Testis (tissue), 3 donors: ENCODE data around the gene OPCML. TPM values are rescaled to one million over a fixed set of nuclear protein-coding genes. Genes with fewer than 3 reads are reported as not detected.

Experiments
- DNase-seq: peaks from one replicate; pipeline ENCODE4 v3.0.0-alpha.2; 2019
- H3K27ac ChIP-seq, 2 donors: fragments of 200-600 bp; sonication (generic); one replicate each; pipeline ENCODE4 v1.5.1; 2019
- H3K27me3 ChIP-seq: fragments of 200-600 bp; sonication (generic); one replicate; pipeline ENCODE4 v1.5.1; 2019
- H3K36me3 ChIP-seq: fragments of 200-600 bp; sonication (generic); one replicate; pipeline ENCODE4 v1.5.1; 2017; ENCODE audit warnings: low read depth; ENCODE audit errors: missing control alignments
- H3K4me1 ChIP-seq: fragments of 200-600 bp; sonication (generic); one replicate; pipeline ENCODE4 v1.5.1; 2019
- H3K4me3 ChIP-seq, 2 donors: fragments of 200-600 bp; sonication (generic); one replicate each; pipeline ENCODE4 v1.5.1; 2017 to 2019
- H3K9me3 ChIP-seq: fragments of 200-600 bp; sonication (generic); one replicate; pipeline ENCODE4 v1.5.1; 2017
- POLR2A ChIP-seq: fragments of 450-650 bp; IDR thresholded peaks from one replicate; pipeline ENCODE4 v1.6.1; 2017; ENCODE audit warnings: antibody characterized with exemption, mild to moderate bottlenecking, moderate library complexity
- WGBS, 2 donors: methylation state at CpG; one replicate each; pipeline ENCODE4 v1.1.5; 2018; 5-methylcytosine and 5-hydroxymethylcytosine counted together
- intact Hi-C: fragments of 100-400 bp; cut with DNase I; formaldehyde crosslinking; loops from one replicate; pipeline ENCODE4 v1.15.1; 2023; ENCODE audit warnings: low total_unique reads
- polyA plus RNA-seq: library from polyadenylated mRNA; stranded (reverse); fragments of 350-450 nt; fragmentation: Illumina TruSeq; extraction: RNeasy Lipid Tissue Mini Kit (QIAGEN cat#74804); gene quantifications from one replicate; pipeline ENCODE4 v1.2.3, GENCODE V29; 2014; ENCODE audit warnings: low read depth, low replicate concordance; ENCODE audit not compliant: insufficient read depth
- total RNA-seq, 2 donors: library from RNA; depleted of rRNA; stranded (reverse); fragments of >200 nt; gene quantifications; one replicate each; pipeline ENCODE4 v1.2.3, GENCODE V29; 2016
- TF ChIP-seq, protein P1 (sequence below), 3 experiments: fragments of 450-650 bp in 2 of 3; fragments of 200-600 bp in 1 of 3; sonication (generic) in 1 of 3; IDR thresholded peaks; one replicate each; pipeline ENCODE4 v1.5.1; 2016 to 2019; ENCODE audit warnings: antibody characterized with exemption in 3 of 3, mild to moderate bottlenecking in 2 of 3, moderate library complexity in 1 of 3

Gene OPCML
- total and polyA plus RNA-seq, 3 donors from 2014 or later, result 0.16 to 2.7 (median 0.62) TPM

- H3K27me3 ChIP-seq, result no peaks in the 10 kb centered on the region
- no peaks in the 10 kb centered on the region for H3K36me3 ChIP-seq
- H3K9me3 ChIP-seq, result no peaks in the 10 kb centered on the region
- intact Hi-C loops, result no loop called here
- no peak overlapping the region for H3K27ac ChIP-seq
- 90 to 95% methylated on average over 4 of the region's 4 CpGs for WGBS, 2 donors
- no peak for DNase-seq
- no peak overlapping the region for H3K4me3 ChIP-seq
- no peak for TF ChIP-seq POLR2A
- no peaks in the 10 kb centered on the region for H3K4me1 ChIP-seq
Observed at GRCh38 chr11:132856032-132856431, 676.3 kb downstream of the OPCML start.

- TF ChIP-seq, protein P1, sequence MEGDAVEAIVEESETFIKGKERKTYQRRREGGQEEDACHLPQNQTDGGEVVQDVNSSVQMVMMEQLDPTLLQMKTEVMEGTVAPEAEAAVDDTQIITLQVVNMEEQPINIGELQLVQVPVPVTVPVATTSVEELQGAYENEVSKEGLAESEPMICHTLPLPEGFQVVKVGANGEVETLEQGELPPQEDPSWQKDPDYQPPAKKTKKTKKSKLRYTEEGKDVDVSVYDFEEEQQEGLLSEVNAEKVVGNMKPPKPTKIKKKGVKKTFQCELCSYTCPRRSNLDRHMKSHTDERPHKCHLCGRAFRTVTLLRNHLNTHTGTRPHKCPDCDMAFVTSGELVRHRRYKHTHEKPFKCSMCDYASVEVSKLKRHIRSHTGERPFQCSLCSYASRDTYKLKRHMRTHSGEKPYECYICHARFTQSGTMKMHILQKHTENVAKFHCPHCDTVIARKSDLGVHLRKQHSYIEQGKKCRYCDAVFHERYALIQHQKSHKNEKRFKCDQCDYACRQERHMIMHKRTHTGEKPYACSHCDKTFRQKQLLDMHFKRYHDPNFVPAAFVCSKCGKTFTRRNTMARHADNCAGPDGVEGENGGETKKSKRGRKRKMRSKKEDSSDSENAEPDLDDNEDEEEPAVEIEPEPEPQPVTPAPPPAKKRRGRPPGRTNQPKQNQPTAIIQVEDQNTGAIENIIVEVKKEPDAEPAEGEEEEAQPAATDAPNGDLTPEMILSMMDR (IDR thresholded peaks at IDR 0.05), result no peak
- TF ChIP-seq POLR2A, result no peak
- intact Hi-C loops, result no loop called here
- Histone ChIP-seq H3K36me3 (no peaks in the 10 kb centered on the region), H3K4me1 (no peaks in the 10 kb centered on the region), H3K4me3 (no peak overlapping the region), H3K27me3 (no peaks in the 10 kb centered on the region), H3K27ac (no peak overlapping the region), H3K9me3 (no peaks in the 10 kb centered on the region)
- 94 to 95% methylated on average over 3 of the region's 3 CpGs for WGBS, 2 donors
- DNase-seq, result no peak
Observed at GRCh38 chr11:132855516-132855915, 676.8 kb downstream of the OPCML start.

DNA sequence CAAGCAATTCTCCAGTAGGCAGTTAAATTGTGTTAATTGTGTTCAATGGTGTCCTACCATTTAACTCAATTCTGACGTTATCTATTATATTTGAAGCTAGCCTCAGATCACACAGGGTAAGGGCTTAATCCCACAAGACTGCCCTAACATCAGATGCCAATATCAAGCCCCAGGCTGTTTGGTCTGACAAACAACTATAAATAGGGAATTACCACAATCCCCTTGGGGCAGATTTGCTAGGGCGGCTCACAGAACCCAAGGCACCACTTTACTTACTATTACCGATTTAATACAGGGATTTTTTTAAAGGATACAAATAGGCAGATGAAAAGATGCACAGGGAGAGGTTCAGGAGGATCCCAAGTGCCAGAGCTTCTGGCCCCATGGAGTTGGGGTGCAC lies 678.4 kb downstream of the OPCML start:
- Histone ChIP-seq H3K4me1 (no peaks in the 10 kb centered on the region), H3K9me3 (no peaks in the 10 kb centered on the region), H3K27me3 (no peaks in the 10 kb centered on the region), H3K4me3 (no peak overlapping the region), H3K36me3 (no peaks in the 10 kb centered on the region), H3K27ac (no peak overlapping the region)
- WGBS, 2 donors, result 63 to 90% methylated on average over 3 of the region's 3 CpGs
- no peak for DNase-seq
- TF ChIP-seq POLR2A, result no peak
- TF ChIP-seq, protein P1 (IDR thresholded peaks at IDR 0.05), result no peak
- intact Hi-C loops, result no loop called here

- WGBS, 2 donors, result 75 to 80% methylated on average over 7 of the region's 7 CpGs
- intact Hi-C loops, result no loop called here
Observed at GRCh38 chr11:132852361-132852760, 679.9 kb downstream of the OPCML start.

DNA sequence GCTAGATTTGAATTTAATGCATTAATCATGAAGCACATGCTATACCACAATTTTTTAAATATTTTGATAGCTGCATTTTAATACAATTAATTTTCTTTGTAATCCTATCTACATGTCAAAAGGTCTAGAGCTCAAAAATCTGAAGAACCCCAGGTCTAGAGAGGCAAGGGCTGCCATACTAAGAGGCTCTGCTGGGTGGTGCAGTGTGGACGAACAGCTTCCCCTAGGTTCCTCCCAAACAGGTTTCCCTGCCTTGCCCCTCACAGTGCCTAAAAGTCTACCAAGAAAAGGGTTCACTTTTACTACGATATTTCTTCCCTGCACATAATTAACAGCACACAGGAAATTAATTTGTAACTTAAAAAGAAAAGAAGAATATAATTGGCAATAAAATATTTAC lies 681.1 kb downstream of the OPCML start:
- no peak for DNase-seq
- WGBS, 2 donors, result 85 to 87% methylated on average over 2 of the region's 2 CpGs
- H3K27ac ChIP-seq, result no peak overlapping the region
- no peaks in the 10 kb centered on the region for H3K4me1 ChIP-seq
- no peaks in the 10 kb centered on the region for H3K27me3 ChIP-seq
- H3K4me3 ChIP-seq, result no peak overlapping the region
- H3K36me3 ChIP-seq, result no peaks in the 10 kb centered on the region
- TF ChIP-seq, protein P1 (IDR thresholded peaks at IDR 0.05), result no peak
- TF ChIP-seq POLR2A, result no peak
- intact Hi-C loops, result no loop called here
- H3K9me3 ChIP-seq, result no peaks in the 10 kb centered on the region

More at GRCh38 chr11:132852361-132852760, 679.9 kb downstream of the OPCML start:
- H3K9me3 ChIP-seq, result no peaks in the 10 kb centered on the region
- DNase-seq, result no peak
- H3K4me3 ChIP-seq, result no peak overlapping the region
- H3K36me3 ChIP-seq, result no peaks in the 10 kb centered on the region
- no peaks in the 10 kb centered on the region for H3K27me3 ChIP-seq
- TF ChIP-seq, protein P1 (IDR thresholded peaks at IDR 0.05), result no peak
- TF ChIP-seq POLR2A, result no peak
- H3K27ac ChIP-seq, result no peak overlapping the region
- no peaks in the 10 kb centered on the region for H3K4me1 ChIP-seq
